Measurements from ENCODE around the gene BCL2L1.

BCL2L1 gene

GRCh38 chr20:31723319-31724078, 831 bp upstream of the BCL2L1 start:
- DNase-seq (ENCODE audit: low spot score), result peak; percentile 99

- no peak for DNase-seq (ENCODE audit: low spot score)
Observed at GRCh38 chr20:31723069-31723318, 326 bp upstream of the BCL2L1 start.

GRCh38 chr20:31721408-31722256, 1.0 kb downstream of the BCL2L1 start:
- DNase-seq (ENCODE audit: low spot score), result no peak

DNA sequence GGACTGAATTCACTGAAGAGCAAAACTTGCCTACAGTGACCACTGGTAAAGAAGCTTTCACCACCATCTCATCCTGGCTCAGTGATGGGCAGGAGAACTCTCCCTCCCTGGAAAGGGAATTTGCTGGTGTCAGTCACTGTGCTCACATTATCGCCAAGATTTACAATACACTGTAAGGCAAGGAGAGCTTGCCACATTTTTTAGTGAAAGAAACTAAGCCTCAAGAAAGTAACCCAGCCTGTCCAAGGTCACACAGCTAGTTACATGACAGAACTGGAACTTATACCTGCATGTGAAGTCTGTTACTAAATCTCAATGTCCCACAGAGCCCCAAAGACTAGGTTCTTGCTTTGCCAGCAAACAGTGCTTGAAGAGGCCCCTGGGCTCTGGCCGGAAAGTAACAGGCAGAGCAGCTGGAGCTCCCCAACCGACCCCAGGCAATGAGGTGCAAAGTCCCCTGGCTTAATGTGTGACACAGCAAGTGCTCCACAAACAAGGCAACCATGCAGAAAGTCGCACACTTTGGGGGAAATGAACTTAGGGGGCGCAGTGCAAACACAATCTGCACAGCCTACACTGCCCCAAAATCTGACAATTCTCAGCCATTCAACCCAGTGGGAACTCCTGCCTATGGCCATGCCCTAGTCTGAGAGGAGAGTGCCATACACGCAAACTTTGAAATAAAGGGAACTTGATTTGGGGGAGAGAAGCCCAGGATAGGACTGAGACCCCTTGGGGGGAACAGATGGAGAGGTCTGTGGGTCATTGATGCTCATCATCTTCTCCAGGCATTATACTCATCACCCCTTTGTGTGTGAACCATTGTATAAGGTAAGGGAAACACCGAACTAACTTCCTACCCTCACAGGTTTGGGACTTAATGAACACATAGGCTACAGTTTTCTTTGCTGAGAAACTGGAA, 1.9 kb downstream of the BCL2L1 start:
- DNase-seq (ENCODE audit: low spot score), result no peak

DNA sequence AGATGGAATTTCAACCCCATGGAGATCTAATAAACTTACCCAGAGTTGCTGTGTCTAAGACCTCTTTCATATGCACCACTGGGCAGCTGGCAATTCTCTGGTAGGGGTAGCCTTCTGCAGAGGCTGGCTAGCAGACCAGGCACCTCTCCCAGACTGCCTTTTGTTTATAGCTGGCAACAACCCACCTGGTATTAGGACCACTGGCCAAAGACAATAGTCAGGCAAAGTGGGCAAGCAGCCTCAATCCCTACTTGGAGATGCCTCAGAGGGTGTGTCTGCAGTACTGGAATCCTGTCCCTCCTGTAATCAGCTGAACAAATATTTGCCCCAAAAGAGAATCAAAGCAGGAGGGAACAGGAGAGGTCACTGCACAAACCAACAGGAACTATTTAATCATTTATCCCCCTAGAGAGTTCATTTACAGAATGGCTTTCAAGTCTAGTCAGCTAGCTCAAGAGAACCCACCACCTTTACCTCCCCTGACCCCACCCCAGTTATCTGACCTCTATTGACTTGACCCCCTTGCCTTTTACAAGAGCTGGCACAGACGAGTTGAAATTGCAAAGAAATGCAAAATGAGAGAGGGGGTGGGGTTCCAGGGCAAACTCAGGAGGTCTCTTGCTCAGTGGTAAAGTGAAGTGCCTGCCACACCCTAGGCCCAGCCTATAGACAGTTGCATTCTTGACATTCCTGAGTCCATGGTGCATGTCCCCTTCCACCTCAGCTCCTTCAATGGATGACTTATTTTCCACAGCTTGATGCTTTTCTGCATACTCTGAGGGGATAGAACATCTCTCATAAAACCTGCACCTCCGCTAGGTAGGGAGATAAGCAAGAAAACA, 2.8 kb downstream of the BCL2L1 start:
- DNase-seq (ENCODE audit: low spot score), result peak; percentile 73

DNA sequence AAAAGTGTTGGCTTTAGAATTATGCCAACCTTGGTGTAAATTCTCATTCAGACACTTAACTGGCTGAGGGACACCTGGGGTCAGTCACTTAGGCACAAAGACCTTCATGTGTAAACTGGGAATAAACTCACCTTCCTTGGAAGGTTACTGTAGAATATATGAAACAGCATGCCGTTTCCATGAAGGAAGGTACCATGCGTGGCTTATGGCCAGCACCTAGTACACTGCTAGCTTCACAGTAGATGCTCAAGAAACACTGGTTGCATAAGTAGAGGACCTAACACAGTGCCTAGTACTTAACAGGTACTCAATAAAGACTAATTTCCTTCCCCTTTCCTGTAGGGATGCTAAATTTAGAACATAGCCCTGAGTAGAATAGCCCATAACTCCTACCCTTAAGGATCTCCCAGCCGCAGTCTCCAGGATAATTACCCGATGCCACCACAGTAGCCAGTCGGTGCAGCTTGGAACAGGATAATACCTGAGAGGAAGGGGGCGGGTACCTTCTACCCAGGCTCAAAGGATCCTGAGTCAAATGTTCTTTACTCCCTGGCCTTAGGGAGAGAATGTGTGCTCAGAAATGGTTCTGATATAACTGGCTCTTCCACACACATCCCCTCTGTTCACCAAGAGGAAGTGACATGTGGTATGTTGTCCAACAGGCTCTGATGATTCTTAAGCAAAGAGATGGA, 3.6 kb downstream of the BCL2L1 start:
- DNase-seq (ENCODE audit: low spot score), result no peak

- DNase-seq (ENCODE audit: low spot score), result no peak
Observed at GRCh38 chr20:31717478-31718201, 5.0 kb downstream of the BCL2L1 start.

GRCh38 chr20:31716818-31717477, 5.7 kb downstream of the BCL2L1 start:
- DNase-seq (ENCODE audit: low spot score), result no peak

DNA sequence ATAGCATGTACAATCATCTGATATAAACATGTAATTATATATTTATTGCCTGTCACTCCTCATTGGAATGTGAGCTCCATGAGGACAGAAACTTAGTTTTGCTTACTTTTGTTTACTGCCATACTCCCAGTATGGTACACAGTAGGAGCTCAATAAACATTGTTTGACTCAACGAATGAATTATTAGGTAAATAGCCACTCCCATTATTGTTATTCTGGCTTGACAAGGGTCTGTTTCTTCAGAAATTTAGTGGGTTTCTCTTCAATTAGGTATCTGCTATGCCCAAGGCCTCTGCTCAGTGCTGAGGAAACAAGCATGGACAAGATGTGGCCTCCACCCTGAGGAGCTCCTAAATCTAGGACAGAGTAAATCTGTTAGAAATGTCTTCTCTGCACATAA, 6.3 kb downstream of the BCL2L1 start:
- DNase-seq (ENCODE audit: low spot score), result no peak

DNA sequence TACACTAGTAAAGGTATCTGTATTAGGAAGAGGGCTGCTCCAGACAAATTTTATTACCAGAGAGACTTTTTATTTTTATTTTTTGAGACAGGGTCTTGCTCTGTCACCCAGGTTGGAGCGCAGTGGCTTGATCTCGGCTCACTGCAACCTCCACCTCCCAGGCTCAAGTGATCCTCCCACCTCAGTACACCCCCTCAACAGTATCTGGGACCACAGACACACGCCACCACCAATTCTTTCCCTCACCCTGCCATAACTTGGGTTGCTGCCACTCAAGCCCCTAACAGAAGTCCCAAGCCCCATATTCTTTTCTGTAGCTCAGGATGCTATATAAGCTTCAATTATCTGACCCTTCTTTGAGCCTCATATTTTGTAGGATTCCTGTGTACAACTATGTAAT, 6.9 kb downstream of the BCL2L1 start:
- DNase-seq (ENCODE audit: low spot score), result no peak

- DNase-seq (ENCODE audit: low spot score), result no peak
Observed at GRCh38 chr20:31713312-31714273, 9.1 kb downstream of the BCL2L1 start.

DNA sequence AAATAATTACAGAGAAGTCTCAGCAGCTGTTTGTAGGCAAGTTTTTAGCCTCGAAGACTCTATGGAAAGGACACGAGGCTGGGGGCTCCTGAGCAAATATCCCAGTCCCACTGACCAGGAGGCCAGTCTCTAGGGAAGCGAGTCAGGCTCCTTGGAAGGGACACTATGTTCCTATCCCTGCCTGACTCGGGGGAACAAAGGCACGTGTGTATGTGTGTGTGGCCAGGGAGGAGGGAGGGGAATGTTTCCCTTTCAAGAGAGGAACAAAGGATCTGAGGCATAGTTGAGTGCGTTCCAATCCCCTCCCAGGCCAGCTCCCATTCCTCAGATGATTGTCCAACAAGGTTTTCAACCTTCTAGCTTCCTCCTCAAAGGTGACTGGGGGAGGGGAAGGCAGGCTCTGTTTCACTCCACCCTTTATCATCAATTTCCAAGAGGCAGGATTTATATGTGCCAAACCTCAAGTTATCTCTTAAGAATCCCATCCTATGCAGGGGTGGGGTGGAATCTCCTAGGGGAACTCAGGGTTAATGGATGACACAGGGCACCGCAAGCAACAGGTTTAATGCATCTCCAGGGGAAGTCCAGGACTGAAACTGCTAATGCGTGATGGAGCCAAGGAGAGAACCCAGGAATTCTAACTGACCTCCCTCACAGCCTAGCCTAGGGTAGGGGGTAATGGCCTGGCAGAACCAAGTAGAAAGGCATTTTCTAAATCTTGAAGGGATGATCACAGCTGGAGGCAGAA, 9.9 kb downstream of the BCL2L1 start:
- DNase-seq (ENCODE audit: low spot score), result no peak

GRCh38 chr20:31712112-31712553, 10.5 kb downstream of the BCL2L1 start:
- no peak for DNase-seq (ENCODE audit: low spot score)

GRCh38 chr20:31711179-31712111, 11.2 kb downstream of the BCL2L1 start:
- no peak for DNase-seq (ENCODE audit: low spot score)

DNA sequence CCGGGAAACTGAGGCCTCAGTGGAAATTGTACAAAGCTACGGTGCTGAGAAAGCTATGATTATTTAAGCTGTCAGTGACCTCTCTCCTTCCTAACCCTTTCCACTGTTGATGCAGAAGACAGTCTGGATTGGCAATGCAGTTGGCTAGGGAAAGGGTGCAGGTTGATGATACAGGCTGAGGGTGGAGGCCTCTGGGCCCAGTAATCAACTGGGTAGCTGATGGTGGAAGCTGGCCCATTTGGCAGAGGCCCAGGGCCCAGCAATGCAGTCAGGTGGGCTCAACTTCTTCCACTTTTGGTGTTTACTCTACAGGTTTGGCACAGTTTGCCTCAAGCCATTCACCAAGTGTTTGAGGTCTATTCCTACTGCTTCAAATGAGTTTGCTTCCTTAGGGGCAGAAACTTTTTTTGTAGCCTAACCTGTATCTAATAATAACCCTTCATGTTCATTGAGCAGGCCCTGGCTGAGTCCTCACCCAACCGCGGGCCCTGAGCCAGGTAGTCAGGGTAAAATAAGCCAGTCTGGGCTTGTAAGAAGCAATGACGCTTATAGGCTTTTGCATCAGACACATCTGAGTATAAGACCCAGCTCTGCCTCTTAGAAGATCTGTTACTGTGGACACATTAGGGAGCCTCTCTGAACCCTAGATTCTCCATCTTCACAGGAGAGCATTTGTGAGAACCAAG, 12.1 kb downstream of the BCL2L1 start:
- DNase-seq (ENCODE audit: low spot score), result no peak

DNA sequence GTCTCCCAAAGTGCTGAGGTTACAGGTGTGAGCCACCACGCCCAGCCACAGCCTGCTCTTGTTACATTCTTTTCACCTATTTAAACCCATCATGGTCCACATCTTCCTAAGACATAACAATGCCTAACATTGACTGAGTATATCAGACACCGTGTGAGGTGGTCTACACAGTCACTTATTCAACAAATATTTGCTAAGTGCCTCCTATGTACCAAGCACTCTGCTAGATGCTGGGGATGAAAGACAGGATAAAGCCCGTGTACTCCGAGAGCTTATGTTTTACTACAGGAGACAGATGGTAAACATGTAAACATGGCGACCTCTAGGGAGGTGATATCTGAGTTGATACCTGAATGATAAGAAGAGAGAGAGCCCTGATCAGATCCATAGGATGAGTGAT, 12.7 kb downstream of the BCL2L1 start:
- no peak for DNase-seq (ENCODE audit: low spot score)

Data from HuH-7 (cell line).